HG03066 (cell line): ENCODE data around the gene DOK5.

Experiments used
- ATAC-seq: cut with Tn5 transposase; IDR thresholded peaks from one replicate; pipeline ENCODE4 v1.9.1; 2021; ENCODE audit warnings: low read depth; ENCODE audit not compliant: unreplicated experiment

DOK5 gene

DNA sequence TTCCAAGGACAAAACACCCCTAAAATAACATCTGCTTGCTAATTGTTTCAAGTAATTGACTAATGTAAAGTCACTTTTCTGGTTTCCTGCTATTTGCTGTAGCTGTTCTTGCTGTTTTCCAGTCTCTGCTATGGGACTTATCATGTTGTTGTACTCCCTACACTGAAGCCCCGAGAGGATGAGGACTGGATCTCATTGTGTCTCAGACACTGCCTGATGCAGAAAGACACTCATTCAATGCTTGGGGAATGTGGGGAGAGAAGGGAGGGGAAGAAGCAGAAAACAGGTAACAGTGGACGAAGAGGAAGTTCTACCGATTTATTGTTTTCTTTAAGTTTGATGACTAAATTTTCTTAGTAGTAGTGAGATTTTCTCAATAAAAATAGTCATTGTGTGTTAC lies 79.8 kb downstream of the DOK5 start:
- no peak for ATAC-seq

- ATAC-seq, result no peak
Measured at GRCh38 chr20:54556406-54556805, 81.0 kb downstream of the DOK5 start.

DNA sequence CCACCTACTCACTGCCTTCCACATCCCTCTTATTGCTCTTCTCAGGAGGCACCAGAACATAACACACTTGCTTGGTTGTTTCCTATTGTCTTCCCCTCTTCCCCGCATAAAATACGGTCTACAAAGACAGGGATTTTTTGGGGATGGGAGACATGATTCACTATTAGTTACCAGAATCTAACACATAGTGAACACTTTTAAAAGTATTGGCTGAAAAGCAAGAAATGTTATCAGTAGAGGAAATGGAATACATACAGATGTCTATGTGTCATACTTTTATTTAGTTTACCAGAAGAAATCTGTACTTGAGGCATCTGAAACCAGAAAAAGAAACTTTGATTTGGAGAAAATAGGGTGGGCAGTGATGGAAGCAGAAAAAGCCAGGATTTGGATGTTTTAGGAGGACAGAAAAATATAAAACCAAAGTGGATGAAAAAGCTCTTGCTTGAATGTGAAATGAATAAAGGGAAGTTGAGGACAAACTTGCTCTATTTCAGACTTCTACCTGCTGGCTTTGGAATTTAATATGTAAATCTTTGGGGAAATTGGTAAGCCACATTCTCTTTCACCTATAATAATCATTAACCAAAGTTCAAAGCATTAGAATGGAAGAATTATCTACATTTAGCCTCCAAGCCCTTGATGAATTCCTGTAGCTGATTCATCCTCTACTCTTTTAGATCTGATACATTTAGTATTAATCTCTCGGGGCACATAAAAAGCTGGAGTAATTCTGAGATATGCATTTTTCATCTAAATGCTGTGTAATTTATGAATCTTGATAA lies 82.6 kb downstream of the DOK5 start:
- no peak for ATAC-seq

DNA sequence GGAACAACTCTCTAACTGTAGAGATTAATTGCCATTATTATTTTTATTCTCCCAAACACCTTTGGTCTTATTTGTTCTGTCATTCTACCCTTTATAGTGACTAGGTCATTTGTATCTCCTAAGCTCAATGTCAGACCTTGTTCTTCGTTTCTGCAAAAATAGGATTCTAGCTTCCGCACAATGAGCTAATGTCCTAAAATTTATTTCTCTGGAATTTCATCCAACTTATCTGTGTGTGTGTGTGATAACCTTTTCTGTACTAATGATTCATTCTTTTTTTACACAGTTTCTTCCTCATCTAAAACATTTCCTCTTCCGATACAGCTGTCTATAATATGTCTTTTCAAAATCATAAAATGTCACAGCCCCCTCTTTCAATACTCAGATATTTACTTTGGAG lies 84.5 kb downstream of the DOK5 start:
- ATAC-seq, result no peak

DNA sequence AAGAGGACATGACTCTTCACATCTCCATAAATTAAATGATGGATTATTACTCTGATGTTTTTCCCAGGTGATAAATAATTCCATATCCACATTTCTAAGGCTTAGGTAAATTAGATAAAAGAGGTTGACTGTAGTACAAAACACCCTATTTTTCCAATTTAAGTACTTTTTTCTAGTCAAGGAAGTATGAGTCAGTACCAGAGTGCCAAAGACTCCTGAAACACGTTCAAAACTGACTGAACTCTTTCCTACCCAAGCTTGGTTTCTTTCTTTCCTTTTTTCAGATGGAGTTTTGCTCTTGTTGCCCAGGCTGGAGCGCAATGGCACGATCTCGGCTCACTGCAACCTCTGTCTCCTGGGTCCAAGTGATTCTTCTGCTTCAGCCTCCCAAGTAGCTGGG lies 85.0 kb downstream of the DOK5 start:
- ATAC-seq, result no peak

GRCh38 chr20:54565255-54565654 lies 89.9 kb downstream of the DOK5 start:
- no peak for ATAC-seq

DNA sequence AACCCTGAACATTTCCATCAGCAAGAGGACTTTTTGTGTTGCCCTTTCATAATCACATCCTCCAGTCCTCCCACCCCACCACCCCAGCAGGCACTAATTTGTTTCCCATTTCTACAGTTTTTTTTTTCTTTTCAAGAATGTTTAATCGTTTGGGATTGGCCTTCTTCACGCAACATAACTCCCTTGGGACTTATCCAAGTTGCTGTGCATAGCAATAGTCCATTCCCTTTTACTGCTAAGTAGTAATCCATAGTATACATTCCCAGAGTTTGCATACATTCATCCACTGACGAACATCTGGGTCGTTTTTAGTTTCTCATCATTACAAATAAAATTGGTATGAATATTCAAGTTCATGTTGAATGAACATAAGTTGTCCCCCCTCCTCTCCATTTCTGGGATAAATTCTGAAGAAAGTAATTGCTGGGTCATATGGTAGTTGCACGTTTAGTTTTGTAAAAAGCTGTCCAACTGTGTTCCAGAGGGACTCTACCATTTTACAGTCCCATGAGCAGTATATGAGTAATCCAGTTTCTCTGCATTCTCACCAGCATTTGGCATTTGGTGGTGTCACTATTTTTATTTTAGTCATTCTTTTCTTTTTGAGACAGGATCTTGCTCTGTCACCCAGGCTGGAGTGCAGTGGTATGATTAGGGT lies 90.8 kb downstream of the DOK5 start:
- ATAC-seq, result no peak

- no peak for ATAC-seq
Measured at GRCh38 chr20:54570561-54570960, 95.2 kb downstream of the DOK5 start.

DNA sequence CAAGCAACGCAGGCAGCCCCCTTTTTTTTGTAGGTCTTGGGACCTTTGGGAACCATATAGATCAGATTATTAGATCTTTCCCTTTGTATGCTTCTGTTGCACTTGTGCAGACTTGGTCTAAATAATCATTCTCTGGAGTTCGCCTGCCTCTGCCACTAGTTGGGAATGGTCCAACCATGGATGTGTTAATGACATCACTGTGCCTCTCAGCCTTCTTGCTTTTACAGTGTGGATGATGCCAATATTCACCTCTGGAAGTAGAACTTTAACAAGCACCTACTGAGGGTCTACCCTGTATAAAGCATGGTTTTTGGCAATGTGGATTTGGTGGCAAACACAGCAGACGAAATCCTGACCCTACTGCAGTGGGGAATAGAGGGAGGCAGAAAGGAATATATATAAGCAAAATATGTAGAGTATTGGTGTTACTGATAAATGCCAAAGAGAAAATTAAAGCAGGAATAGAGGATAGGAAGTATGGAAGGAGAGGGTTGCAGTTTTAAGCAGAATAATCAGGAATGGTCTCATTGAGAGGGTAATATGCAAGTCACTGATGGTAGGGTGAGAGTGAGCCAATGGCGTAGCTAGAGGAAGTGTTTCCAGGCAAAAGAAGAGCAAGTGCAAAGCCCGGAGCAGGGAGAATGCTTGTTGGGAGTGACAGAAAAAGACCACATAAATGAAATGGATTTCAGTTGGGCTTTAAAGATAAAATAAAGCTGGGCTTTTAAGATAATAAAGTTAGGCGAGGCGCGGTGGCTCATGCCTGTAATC lies 97.5 kb downstream of the DOK5 start:
- ATAC-seq, result no peak

GRCh38 chr20:54573838-54574237 lies 98.4 kb downstream of the DOK5 start:
- no peak for ATAC-seq

- ATAC-seq, result no peak
Measured at GRCh38 chr20:54576518-54576917, 101.1 kb downstream of the DOK5 start.

- no peak for ATAC-seq
Measured at GRCh38 chr20:54577637-54578036, 102.2 kb downstream of the DOK5 start.

GRCh38 chr20:54585217-54585616 lies 109.8 kb downstream of the DOK5 start:
- no peak for ATAC-seq

DNA sequence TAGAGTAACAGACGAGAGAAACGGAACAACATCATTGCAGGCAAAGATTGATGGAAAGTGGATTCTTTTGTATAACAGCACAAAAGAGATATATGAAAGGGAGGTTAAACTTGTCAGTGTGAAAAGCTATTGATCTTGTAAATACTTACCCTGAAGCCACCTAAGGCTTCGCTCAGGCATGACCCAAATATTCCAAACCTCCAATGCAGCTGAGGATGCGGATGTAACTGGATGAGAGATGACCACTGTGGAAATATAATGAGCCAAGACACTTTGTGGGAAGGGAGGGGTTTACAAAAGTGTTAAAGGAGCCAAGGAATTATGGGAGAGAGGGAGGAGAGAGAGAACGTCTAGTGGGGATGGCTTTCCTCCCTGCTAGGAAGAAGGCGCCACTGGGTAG lies 112.0 kb downstream of the DOK5 start:
- ATAC-seq, result no peak

DNA sequence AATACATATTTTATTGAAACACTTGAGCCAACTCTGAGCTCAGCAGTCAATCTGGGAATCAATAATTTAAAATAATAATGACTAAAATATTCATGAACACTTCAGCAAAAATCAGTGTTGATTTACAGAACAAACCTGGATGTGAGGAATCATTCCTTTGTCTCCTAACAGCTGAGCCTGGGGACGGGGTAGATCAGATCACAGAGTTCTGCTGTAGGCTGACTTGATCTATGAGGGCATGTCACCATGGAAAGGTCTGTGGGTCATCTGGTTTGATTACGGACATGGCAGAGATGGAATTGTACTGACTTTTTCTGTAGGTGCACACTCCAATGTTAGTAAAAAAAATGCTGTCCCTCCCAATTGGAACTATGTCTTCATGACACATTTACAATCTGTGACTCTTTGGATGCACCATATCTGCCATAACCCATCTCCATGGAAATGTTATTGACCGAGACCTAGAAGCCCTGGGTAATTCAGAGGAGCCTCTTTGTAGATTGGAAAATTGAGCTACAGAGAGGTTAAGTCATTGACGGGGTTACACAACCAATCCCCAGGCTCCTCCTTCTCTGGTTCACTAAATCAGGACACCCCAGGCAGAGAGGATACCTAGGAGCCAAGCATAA lies 114.1 kb downstream of the DOK5 start:
- no peak for ATAC-seq

DNA sequence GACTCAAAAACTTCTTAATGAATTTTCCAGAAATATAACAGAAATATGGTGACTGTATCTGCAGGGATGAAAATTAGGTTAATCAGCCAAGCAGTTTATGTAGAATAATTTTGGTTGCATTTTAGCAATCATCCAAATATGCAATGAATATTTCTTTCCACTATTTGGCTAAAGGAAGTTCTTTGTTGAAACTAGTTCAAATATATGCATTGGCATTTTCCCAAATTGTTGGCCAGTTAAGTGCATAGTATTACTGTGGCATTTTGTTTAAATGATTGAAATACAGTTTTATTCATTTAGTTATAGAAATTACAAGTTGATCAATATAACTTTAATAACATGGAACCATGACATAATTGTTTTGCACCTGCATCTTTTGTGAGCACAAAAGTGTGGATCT lies 115.5 kb downstream of the DOK5 start:
- no peak for ATAC-seq

- no peak for ATAC-seq
Measured at GRCh38 chr20:54596651-54597050, 121.3 kb downstream of the DOK5 start.

DNA sequence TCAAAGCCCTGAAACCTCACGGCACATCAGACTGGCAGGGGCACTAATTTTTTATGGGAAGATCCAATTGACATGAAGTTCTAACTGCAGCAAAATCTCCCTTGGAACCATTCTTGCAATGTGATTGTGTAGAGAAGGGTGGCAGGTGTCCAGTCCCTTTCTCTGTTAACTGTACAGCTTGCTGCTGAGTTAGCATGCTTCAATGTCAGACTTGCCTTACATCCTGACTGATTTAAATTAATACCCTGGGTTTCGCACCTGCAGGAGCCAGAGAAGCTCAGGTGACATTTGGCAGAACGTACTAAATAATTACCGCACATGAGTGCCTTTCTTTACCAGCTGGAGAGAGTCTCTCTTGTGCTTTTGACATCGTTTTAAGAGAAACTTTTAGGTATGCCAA lies 123.0 kb downstream of the DOK5 start:
- no peak for ATAC-seq

DNA sequence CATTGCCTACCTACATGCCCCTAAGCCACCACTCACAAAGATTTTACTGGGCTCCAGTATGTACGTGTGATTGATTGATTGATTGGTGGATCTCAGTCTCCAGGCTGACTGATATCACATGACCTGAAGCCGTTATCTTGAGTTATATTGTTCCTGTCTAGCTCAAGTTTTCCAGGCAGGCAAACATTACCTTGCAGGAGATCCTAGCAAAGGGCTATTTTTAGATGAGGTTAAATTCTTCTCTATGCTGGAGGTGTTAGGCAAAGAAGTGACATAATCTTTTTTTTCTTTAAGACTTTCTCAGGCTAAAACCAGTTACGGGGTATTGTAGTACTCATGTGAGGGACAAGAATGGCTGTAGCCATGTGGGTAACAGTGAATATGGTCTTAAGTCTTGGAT lies 125.2 kb downstream of the DOK5 start:
- ATAC-seq, result no peak

DNA sequence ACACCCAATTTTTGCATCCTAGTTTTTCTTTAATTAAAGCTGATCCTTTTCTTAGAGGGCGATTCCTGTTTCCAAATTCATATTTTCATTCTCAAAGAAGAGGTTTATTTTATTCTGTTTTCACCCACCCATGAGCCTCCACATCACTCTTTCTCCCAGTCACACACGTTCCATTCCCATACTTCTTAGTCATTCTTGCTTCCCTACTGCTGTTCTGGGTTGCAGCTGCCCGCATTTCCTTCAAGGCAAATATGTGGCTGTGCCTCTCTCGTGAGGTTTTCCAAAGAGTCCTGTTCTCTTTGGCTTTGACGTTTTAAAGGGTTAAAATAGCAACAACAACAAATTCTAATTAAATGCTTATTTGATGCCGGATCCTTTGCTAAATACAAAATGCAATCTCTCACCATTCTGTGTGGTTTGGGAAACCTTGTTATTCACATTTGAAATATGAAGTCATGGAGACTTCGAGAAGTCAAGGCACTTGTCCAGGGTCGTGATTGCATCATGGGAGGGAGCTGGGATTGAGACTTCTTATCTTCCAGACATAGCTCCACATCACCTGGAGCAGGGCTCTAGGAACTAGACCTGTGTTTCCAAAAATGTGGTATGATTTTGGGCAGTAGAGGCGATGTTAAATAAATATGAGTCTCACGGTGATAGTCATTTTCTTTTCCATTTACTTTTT lies 126.6 kb downstream of the DOK5 start:
- no peak for ATAC-seq

DNA sequence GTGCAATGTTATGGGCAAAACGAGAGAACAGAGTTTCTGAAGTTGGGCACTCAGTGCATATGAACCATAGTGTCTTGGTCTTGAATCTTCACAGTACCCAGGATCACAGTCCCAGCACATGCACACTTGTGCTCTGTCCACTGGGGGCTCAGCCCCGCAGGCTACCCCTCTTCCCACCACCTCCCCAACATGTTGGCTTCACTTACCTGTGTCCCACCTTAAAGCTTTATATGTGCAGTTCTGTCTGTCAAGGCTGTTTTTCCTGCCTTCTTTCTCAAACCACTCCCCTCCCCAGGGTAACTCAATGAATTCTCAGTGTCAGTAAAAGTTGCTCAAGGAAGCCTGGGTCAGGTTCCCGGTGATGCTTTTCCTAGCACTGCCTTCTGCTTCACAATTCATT lies 129.9 kb downstream of the DOK5 start:
- no peak for ATAC-seq
